ENCODE results near the gene CCDC110. TPM values are rescaled to one million over a fixed set of nuclear protein-coding genes. Genes with fewer than 3 reads are reported as not detected.

CCDC110 gene
- total and polyA plus RNA-seq, 2 donors (not counting 3 experiments of a cell fraction or from before 2014, with no cell fraction given): 0.25 to 0.71 TPM

DNA sequence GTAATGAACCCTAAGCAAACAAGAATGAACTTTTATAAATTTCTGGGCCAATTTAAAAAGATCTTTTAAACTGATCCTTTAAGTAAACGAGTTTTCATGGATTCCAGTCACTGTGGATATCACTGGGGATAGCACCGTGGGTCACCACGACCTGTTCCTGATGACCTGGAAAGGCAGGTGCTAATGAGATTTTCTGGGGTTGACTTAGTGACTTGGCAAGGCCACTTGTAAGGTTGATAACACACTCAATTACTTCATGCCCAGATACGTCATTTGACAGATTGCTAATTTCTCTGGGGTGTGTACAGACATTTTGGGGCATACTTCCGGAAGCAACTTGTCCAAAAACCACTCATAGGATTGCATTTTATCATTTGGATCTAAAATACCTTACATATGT is 39.3 kb upstream of the CCDC110 start:
- no peaks in the 10 kb centered on the region for H4K20me1 ChIP-seq (replicated peaks; ENCODE audit: control insufficient read depth, extremely low read depth, insufficient read depth, low read length)
- CTCF ChIA-PET: interaction anchor here (1.5 to 4.9 kb wide), 3 partner anchors 12 to 87 kb away, joined by 3 to 27 read pairs (median 24); partner anchors contain the start of gene PDLIM3
- H3K9ac ChIP-seq (replicated peaks; ENCODE audit: extremely low read depth, insufficient read depth, low read length): no peak overlapping the region
- no peaks in the 10 kb centered on the region for H3K36me3 ChIP-seq (ENCODE audit: control insufficient read depth in 2 of 2, extremely low read depth in 1 of 2, insufficient read depth in 2 of 2, low read length in 2 of 2)
- BruUV-seq (replicated peaks): no TSS peak
- no peak overlapping the region for H3K4me2 ChIP-seq (ENCODE audit: insufficient read depth, low read length)
- no peaks in the 10 kb centered on the region for H3K79me2 ChIP-seq (ENCODE audit: control insufficient read depth, insufficient read depth, low read length)
- H3K9me3 ChIP-seq (replicated peaks; ENCODE audit: control insufficient read depth, insufficient read depth, low read length): no peaks in the 10 kb centered on the region
- TF ChIP-seq, protein P1, sequence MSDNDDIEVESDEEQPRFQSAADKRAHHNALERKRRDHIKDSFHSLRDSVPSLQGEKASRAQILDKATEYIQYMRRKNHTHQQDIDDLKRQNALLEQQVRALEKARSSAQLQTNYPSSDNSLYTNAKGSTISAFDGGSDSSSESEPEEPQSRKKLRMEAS (IDR thresholded peaks at IDR 0.05; ENCODE audit: insufficient read depth, insufficient read length): no peak
- TF ChIP-seq MYC (IDR thresholded peaks at IDR 0.05; ENCODE audit: low read depth, low read length) (no peak), GATA2 (IDR thresholded peaks at IDR 0.05; ENCODE audit: insufficient read depth, insufficient read length, low read depth, low read length) (no peak), EZH2 (IDR thresholded peaks at IDR 0.05; ENCODE audit: borderline replicate concordance, low read depth, low read length, severe bottlenecking) (no peak), POLR2A (IDR thresholded peaks at IDR 0.05; ENCODE audit: low read depth, low read length) (no peak), JUN (IDR thresholded peaks at IDR 0.05; ENCODE audit: borderline replicate concordance, insufficient read depth, insufficient read length, low read depth) (no peak), FOS (IDR thresholded peaks at IDR 0.05; ENCODE audit: borderline replicate concordance, insufficient read depth, low read length) (no peak), POLR2AphosphoS5 (IDR thresholded peaks at IDR 0.05; ENCODE audit: insufficient read depth, low read depth, low read length) (no peak)
- TF ChIP-seq, protein P2, sequence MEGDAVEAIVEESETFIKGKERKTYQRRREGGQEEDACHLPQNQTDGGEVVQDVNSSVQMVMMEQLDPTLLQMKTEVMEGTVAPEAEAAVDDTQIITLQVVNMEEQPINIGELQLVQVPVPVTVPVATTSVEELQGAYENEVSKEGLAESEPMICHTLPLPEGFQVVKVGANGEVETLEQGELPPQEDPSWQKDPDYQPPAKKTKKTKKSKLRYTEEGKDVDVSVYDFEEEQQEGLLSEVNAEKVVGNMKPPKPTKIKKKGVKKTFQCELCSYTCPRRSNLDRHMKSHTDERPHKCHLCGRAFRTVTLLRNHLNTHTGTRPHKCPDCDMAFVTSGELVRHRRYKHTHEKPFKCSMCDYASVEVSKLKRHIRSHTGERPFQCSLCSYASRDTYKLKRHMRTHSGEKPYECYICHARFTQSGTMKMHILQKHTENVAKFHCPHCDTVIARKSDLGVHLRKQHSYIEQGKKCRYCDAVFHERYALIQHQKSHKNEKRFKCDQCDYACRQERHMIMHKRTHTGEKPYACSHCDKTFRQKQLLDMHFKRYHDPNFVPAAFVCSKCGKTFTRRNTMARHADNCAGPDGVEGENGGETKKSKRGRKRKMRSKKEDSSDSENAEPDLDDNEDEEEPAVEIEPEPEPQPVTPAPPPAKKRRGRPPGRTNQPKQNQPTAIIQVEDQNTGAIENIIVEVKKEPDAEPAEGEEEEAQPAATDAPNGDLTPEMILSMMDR (IDR thresholded peaks at IDR 0.05; ENCODE audit: extremely low read depth in 1 of 2, insufficient read depth in 1 of 2, low read depth in 1 of 2, low read length in 2 of 2): no peak
- POLR2A ChIA-PET: no interaction called here
- no peak overlapping the region for H3K27ac ChIP-seq (ENCODE audit: insufficient read depth, low read depth, low read length)
- no peaks in the 10 kb centered on the region for H3K27me3 ChIP-seq (ENCODE audit: control insufficient read depth in 2 of 2, insufficient read depth in 2 of 2, low read length in 2 of 2)
- FAIRE-seq (no peak), DNase-seq (ENCODE audit: low read depth, low spot score) (no peak)
- dilution Hi-C loops (cut with MboI; ENCODE audit: extremely low pct_ligation_motif_present, low sequenced_read_pairs) (no loop called here), intact Hi-C loops (cut with micrococcal nuclease) (loop anchor here (5.0 kb wide), 2 partner anchors 114 to 266 kb away; partner anchors contain the start of genes ANKRD37 and LRP2BP)
- H2AFZ ChIP-seq (ENCODE audit: low read depth, low read length): no peak overlapping the region
- H3K4me3 ChIP-seq (replicated peaks in 1 of 3; ENCODE audit: insufficient read depth in 1 of 3, low read depth in 1 of 3, low read length in 3 of 3): no peak overlapping the region
- H3K4me1 ChIP-seq (ENCODE audit: control insufficient read depth, extremely low read depth, insufficient read depth, low read length): peaks cover 21% of the 10 kb centered on the region
- no peaks in the 10 kb centered on the region for H3K9me1 ChIP-seq (replicated peaks; ENCODE audit: control insufficient read depth, extremely low read depth, insufficient read depth, low read length)

Measured in endothelial cell of umbilical vein (primary cell).